WTC11 (cell line): ENCODE data around the gene EFEMP2. TPM values are rescaled to one million over a fixed set of nuclear protein-coding genes. Genes with fewer than 3 reads are reported as not detected.

Experiments used
- ATAC-seq: fragments of 200-7000 bp; cut with Tn5 transposase; 2 replicates; pipeline ENCODE4 v1.10.0; 2021; ENCODE audit warnings: mild to moderate bottlenecking, moderate library complexity
- CTCF ChIA-PET: fragments of 300-600 bp; sonication (Branson Sonifier 250); formaldehyde crosslinking; loops from one replicate; lab custom pipeline; 2021; ENCODE audit warnings: antibody characterized with exemption; lab: Charles Lee
- POLR2A ChIA-PET: fragments of 350-600 bp; sonication (Branson Sonifier 250); formaldehyde crosslinking; loops from one replicate; lab custom pipeline; 2021; ENCODE audit warnings: antibody characterized with exemption; lab: Charles Lee
- DNase-seq: peaks from one replicate; pipeline ENCODE4 v3.0.0; 2021; ENCODE audit warnings: low spot score
- H3K27ac Mint-ChIP-seq: 2 replicates; pipeline ENCODE4 v1.8.0; 2021; ENCODE audit warnings: mixed read lengths
- H3K27me3 Mint-ChIP-seq: 2 replicates; pipeline ENCODE4 v1.8.0; 2021; ENCODE audit warnings: low read depth, mild to moderate bottlenecking, moderate library complexity, mixed read lengths
- H3K36me3 Mint-ChIP-seq: 2 replicates; pipeline ENCODE4 v1.8.0; 2021; ENCODE audit warnings: mixed read lengths
- H3K4me1 Mint-ChIP-seq: 2 replicates; pipeline ENCODE4 v1.8.0; 2022; ENCODE audit warnings: mixed read lengths
- H3K4me3 Mint-ChIP-seq: 2 replicates; pipeline ENCODE4 v1.8.0; 2021; ENCODE audit warnings: mild to moderate bottlenecking, moderate library complexity, mixed read lengths
- H3K9me3 Mint-ChIP-seq: 2 replicates; pipeline ENCODE4 v1.8.0; 2021; ENCODE audit warnings: mixed read lengths
- ELF4 ChIP-seq: sonication (generic); formaldehyde crosslinking; IDR thresholded peaks from 2 replicates; pipeline ENCODE4 v1.8.1; 2022; ENCODE audit warnings: low read depth, mild to moderate bottlenecking, moderate library complexity, missing genetic modification reagents
- NFATC4 ChIP-seq: fragments of 250-450 bp; sonication (Bioruptor Pico); IDR thresholded peaks from 2 replicates; pipeline ENCODE4 v1.9.0; 2021; ENCODE audit warnings: mild to moderate bottlenecking
- RELA ChIP-seq: sonication (generic); formaldehyde crosslinking; IDR thresholded peaks from 2 replicates; pipeline ENCODE4 v1.8.1; 2022; ENCODE audit warnings: missing genetic modification reagents, mild to moderate bottlenecking, borderline replicate concordance
- TCF7 ChIP-seq: sonication (generic); formaldehyde crosslinking; IDR thresholded peaks from 2 replicates; pipeline ENCODE4 v1.8.0; 2022; ENCODE audit warnings: mild to moderate bottlenecking, low read depth, missing genetic modification reagents, moderate library complexity
- ZNF263 ChIP-seq: sonication (generic); formaldehyde crosslinking; IDR thresholded peaks from 2 replicates; pipeline ENCODE4 v1.8.1; 2022; ENCODE audit warnings: low read depth, mild to moderate bottlenecking, moderate library complexity, missing genetic modification reagents
- total RNA-seq: library from RNA; stranded (reverse); gene quantifications from 3 replicates; pipeline ENCODE4 v1.2.3, GENCODE V29; 2021
- TF ChIP-seq, protein P1 (sequence below): sonication (generic); formaldehyde crosslinking; IDR thresholded peaks from 2 replicates; pipeline ENCODE4 v1.8.1; 2022; ENCODE audit warnings: low read depth, mild to moderate bottlenecking, moderate library complexity, missing genetic modification reagents, borderline replicate concordance
- TF ChIP-seq, protein P2 (sequence below): sonication (generic); formaldehyde crosslinking; conservative IDR thresholded peaks from 2 replicates; pipeline ENCODE4 v1.8.1; 2023; ENCODE audit warnings: mild to moderate bottlenecking, low read depth, missing genetic modification reagents, moderate library complexity
- TF ChIP-seq, protein P3 (sequence below): sonication (generic); formaldehyde crosslinking; IDR thresholded peaks from 2 replicates; pipeline ENCODE4 v1.8.0; 2023; ENCODE audit warnings: mild to moderate bottlenecking, missing genetic modification reagents
- TF ChIP-seq, protein P4 (sequence below): sonication (generic); formaldehyde crosslinking; IDR thresholded peaks from 2 replicates; pipeline ENCODE4 v1.8.0; 2023; ENCODE audit warnings: missing genetic modification reagents, mild to moderate bottlenecking, borderline replicate concordance

EFEMP2 gene
- total RNA-seq, 1 experiment from 2014 or later = 14.2 TPM

DNA sequence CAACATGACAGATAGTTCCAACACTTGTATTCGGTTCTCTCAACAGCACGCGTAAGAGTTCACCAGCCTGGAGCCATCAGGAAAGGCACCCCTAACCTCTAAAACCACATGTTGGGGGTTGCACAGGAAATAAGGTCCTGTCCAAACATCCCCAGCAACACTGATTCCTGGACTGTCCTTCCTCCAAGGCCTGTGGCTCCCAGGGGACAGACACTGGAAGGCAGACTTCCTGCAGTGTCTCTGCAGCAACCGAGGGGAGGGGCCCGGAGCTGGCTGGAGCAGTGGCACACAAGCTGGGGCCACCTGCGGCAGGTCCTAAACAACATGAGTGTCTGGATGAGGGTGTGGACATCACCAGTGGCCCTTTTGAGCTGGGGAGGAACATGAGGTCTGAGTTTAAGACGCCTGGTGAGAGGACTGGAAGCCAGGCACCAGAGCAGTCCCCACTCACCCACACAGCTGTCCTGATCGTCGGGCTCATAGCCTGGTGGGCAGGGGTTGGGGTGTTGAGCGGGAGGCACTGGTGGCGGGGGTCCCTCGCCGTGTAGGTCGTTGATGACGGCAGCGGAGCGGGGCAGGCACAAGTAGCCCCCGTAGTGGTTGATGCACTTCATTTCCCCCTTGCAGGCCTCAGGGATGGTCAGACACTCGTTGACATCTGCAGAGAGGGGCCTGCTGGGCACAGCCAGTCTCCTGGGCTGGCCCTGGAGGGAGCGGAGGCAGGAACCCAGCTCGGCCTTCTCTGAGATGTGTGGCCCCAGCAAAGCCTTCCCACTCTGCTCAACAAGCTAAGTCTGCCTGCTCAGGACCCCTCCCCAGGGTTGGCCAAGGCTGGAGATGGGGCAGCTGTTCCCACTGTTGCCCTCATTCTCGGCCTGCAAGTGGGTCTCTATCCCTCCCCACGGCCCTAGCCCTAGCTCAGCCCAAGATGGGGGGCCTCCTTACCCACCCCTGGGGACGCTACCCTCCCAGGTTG, 1.6 kb downstream of the EFEMP2 start:
- Mint-ChIP-seq H3K9me3 (no peaks in the 10 kb centered on the region), H3K27ac (no peak overlapping the region), H3K4me1 (peaks cover 10% of the 10 kb centered on the region), H3K27me3 (peaks cover 52% of the 10 kb centered on the region), H3K36me3 (no peaks in the 10 kb centered on the region), H3K4me3 (0 out of 2 replicates have a peak overlapping the region, but pooled peaks have one; percentile 8)
- DNase-seq (no peak), ATAC-seq (no peak)
- ChIA-PET POLR2A (interaction anchor here (0.8 to 2.2 kb wide), 5 partner anchors 9 to 18 kb away, joined by 3 to 26 read pairs (median 4); partner anchors contain the start of genes CFL1, FIBP and MUS81), CTCF (interaction anchor here (1.1 to 16.6 kb wide), 7 partner anchors 10 to 91 kb away, joined by 3 to 539 read pairs (median 4); partner anchors contain the start of genes CCDC85B, CFL1, FIBP and MUS81)
- TF ChIP-seq RELA = no peak
- TF ChIP-seq, protein P1, sequence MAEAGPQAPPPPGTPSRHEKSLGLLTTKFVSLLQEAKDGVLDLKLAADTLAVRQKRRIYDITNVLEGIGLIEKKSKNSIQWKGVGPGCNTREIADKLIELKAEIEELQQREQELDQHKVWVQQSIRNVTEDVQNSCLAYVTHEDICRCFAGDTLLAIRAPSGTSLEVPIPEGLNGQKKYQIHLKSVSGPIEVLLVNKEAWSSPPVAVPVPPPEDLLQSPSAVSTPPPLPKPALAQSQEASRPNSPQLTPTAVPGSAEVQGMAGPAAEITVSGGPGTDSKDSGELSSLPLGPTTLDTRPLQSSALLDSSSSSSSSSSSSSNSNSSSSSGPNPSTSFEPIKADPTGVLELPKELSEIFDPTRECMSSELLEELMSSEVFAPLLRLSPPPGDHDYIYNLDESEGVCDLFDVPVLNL = no peak
- TF ChIP-seq, protein P2, sequence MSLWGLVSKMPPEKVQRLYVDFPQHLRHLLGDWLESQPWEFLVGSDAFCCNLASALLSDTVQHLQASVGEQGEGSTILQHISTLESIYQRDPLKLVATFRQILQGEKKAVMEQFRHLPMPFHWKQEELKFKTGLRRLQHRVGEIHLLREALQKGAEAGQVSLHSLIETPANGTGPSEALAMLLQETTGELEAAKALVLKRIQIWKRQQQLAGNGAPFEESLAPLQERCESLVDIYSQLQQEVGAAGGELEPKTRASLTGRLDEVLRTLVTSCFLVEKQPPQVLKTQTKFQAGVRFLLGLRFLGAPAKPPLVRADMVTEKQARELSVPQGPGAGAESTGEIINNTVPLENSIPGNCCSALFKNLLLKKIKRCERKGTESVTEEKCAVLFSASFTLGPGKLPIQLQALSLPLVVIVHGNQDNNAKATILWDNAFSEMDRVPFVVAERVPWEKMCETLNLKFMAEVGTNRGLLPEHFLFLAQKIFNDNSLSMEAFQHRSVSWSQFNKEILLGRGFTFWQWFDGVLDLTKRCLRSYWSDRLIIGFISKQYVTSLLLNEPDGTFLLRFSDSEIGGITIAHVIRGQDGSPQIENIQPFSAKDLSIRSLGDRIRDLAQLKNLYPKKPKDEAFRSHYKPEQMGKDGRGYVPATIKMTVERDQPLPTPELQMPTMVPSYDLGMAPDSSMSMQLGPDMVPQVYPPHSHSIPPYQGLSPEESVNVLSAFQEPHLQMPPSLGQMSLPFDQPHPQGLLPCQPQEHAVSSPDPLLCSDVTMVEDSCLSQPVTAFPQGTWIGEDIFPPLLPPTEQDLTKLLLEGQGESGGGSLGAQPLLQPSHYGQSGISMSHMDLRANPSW (CRISPR knock-in tag) = no peak
- no peak for TF ChIP-seq TCF7 (CRISPR knock-in tag)
- no peak for TF ChIP-seq ZNF263

DNA sequence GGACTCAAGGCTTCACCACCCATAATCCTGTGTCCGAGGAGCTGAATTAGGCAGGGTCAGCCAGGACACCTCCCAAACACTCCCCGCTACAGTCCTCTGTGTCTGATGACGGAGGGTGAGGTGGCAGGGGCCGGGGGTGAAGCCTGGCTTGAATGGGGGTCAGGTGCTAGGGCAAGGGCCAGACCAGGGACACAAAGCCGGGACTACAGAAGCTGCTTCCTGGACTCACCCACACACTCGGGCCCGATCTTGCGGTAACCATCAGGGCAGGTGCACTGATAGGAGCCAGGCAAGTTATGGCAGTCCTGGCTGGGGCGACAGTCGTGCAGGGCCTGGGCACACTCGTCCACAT, 2.3 kb downstream of the EFEMP2 start:
- no peak overlapping the region for H3K4me3 Mint-ChIP-seq
- no peak for ATAC-seq

More for the DNA sequence above, 2.3 kb downstream of the EFEMP2 start:
- Mint-ChIP-seq H3K27ac (no peak overlapping the region), H3K9me3 (no peaks in the 10 kb centered on the region), H3K36me3 (peaks cover 1% of the 10 kb centered on the region; the same call in 1 of the 2 replicates), H3K4me1 (peaks cover 10% of the 10 kb centered on the region), H3K27me3 (peaks cover 48% of the 10 kb centered on the region)
- TF ChIP-seq, protein P3, sequence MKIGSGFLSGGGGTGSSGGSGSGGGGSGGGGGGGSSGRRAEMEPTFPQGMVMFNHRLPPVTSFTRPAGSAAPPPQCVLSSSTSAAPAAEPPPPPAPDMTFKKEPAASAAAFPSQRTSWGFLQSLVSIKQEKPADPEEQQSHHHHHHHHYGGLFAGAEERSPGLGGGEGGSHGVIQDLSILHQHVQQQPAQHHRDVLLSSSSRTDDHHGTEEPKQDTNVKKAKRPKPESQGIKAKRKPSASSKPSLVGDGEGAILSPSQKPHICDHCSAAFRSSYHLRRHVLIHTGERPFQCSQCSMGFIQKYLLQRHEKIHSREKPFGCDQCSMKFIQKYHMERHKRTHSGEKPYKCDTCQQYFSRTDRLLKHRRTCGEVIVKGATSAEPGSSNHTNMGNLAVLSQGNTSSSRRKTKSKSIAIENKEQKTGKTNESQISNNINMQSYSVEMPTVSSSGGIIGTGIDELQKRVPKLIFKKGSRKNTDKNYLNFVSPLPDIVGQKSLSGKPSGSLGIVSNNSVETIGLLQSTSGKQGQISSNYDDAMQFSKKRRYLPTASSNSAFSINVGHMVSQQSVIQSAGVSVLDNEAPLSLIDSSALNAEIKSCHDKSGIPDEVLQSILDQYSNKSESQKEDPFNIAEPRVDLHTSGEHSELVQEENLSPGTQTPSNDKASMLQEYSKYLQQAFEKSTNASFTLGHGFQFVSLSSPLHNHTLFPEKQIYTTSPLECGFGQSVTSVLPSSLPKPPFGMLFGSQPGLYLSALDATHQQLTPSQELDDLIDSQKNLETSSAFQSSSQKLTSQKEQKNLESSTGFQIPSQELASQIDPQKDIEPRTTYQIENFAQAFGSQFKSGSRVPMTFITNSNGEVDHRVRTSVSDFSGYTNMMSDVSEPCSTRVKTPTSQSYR (CRISPR knock-in tag) = no peak
- TF ChIP-seq, protein P4, sequence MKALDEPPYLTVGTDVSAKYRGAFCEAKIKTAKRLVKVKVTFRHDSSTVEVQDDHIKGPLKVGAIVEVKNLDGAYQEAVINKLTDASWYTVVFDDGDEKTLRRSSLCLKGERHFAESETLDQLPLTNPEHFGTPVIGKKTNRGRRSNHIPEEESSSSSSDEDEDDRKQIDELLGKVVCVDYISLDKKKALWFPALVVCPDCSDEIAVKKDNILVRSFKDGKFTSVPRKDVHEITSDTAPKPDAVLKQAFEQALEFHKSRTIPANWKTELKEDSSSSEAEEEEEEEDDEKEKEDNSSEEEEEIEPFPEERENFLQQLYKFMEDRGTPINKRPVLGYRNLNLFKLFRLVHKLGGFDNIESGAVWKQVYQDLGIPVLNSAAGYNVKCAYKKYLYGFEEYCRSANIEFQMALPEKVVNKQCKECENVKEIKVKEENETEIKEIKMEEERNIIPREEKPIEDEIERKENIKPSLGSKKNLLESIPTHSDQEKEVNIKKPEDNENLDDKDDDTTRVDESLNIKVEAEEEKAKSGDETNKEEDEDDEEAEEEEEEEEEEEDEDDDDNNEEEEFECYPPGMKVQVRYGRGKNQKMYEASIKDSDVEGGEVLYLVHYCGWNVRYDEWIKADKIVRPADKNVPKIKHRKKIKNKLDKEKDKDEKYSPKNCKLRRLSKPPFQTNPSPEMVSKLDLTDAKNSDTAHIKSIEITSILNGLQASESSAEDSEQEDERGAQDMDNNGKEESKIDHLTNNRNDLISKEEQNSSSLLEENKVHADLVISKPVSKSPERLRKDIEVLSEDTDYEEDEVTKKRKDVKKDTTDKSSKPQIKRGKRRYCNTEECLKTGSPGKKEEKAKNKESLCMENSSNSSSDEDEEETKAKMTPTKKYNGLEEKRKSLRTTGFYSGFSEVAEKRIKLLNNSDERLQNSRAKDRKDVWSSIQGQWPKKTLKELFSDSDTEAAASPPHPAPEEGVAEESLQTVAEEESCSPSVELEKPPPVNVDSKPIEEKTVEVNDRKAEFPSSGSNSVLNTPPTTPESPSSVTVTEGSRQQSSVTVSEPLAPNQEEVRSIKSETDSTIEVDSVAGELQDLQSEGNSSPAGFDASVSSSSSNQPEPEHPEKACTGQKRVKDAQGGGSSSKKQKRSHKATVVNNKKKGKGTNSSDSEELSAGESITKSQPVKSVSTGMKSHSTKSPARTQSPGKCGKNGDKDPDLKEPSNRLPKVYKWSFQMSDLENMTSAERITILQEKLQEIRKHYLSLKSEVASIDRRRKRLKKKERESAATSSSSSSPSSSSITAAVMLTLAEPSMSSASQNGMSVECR (CRISPR knock-in tag) = no peak
- no peak for TF ChIP-seq ELF4 (CRISPR knock-in tag)
- TF ChIP-seq NFATC4 = no peak
- no peak for DNase-seq
- CTCF ChIA-PET = interaction anchor here (1.2 to 16.6 kb wide), 3 partner anchors 10 to 90 kb away, joined by 4 to 539 read pairs (median 89); partner anchors contain the start of genes CCDC85B, CFL1, FIBP and MUS81
- POLR2A ChIA-PET = interaction anchor here (1.2 to 3.1 kb wide), 2 partner anchors 11 to 20 kb away, joined by 3 to 19 read pairs; partner anchors contain the start of genes CFL1 and MUS81
